ENCODE data around the gene TIAM2.

- no peak for TF ChIP-seq CTCF (IDR thresholded peaks at IDR 0.05)
- no peak for TF ChIP-seq POLR2AphosphoS5 (IDR thresholded peaks at IDR 0.05)
- TF ChIP-seq POLR2A (IDR thresholded peaks at IDR 0.05; ENCODE audit: low read depth) = no peak
- TF ChIP-seq EP300 (IDR thresholded peaks at IDR 0.05) = no peak
These were observed 11.0 kb upstream of the TIAM2 start for GRCh38 chr6:154984146-154984545.

Measured in esophagus muscularis mucosa (tissue), 4 donors.